Pancreas (tissue), 10 donors: ENCODE measurements around the gene SLC24A3. TPM values are rescaled to one million over a fixed set of nuclear protein-coding genes. Genes with fewer than 3 reads are reported as not detected.
"Not testable (repeated sequence)": the region's sequence is repeated elsewhere in the genome, so short reads cannot be mapped to it uniquely, and the experiment has no call there.

ENCODE experiments used
- ATAC-seq, 4 donors: fragments of 200-7000 bp; cut with Tn5 transposase; one replicate each; pipeline versions ENCODE4 v1.8.0 to v1.9.1; 2020; ENCODE audit warnings: mild to moderate bottlenecking in 4 of 4, moderate library complexity in 4 of 4
- DNase-seq, 6 donors: peaks; one replicate each; pipeline ENCODE4 v3.0.0-alpha.2; 2020
- FAIRE-seq: peaks from 2 replicates; lab custom pipeline; 2012; peaks lifted over from hg19 to GRCh38; lab: Jason Lieb, UNC
- H3K27ac ChIP-seq, 4 donors: fragments of 200-600 bp; sonication (generic); 1 replicate in 3 of 4; 2 replicates in 1 of 4; pipeline versions ENCODE4 v1.5.0 to v1.8.0; 2020
- H3K27me3 ChIP-seq, 4 donors: fragments of 200-600 bp; one replicate each; pipeline ENCODE4 v1.8.0; 2021
- H3K36me3 ChIP-seq, 3 donors: fragments of 200-600 bp; sonication (generic) in 1 of 3; one replicate each; pipeline versions ENCODE4 v1.5.0 to v1.8.0; 2020 to 2021
- H3K4me1 ChIP-seq, 3 donors: fragments of 200-600 bp; one replicate each; pipeline ENCODE4 v1.8.0; 2021
- H3K4me3 ChIP-seq, 4 donors: fragments of 200-600 bp; sonication (generic) in 2 of 4; one replicate each; pipeline versions ENCODE4 v1.5.0 to v1.8.0; 2020 to 2021
- H3K9me3 ChIP-seq, 4 donors: fragments of 200-600 bp; one replicate each; pipeline ENCODE4 v1.8.0; 2021
- CTCF ChIP-seq, 4 donors: fragments of 200-600 bp; sonication (generic) in 3 of 4; IDR thresholded peaks; one replicate each; pipeline versions ENCODE4 v1.5.0 to v1.8.0; 2021; ENCODE audit warnings: antibody characterized with exemption in 4 of 4
- WGBS, 2 donors: extraction: QIAGEN DNeasy Blood & Tissue Kit; methylation state at CpG; one replicate each; pipeline ENCODE4 v1.1.7; 2013; 5-methylcytosine and 5-hydroxymethylcytosine counted together
- intact Hi-C, 3 donors: fragments of 100-400 bp; cut with DNase I; formaldehyde crosslinking; loops; one replicate each; pipeline versions ENCODE4 v1.11.1 to v1.14.2; 2022
- polyA plus RNA-seq, 2 donors: library from polyadenylated mRNA; stranded (reverse); fragments of 200-250 nt; gene quantifications; one replicate each; pipeline ENCODE4 v1.2.3, GENCODE V29; 2013
- total RNA-seq, 6 donors: library from RNA; stranded (reverse); fragmentation: NEBNext Ultra II Directional in 4 of 6; extraction: Animal tissue kit (Norgen Biotek cat#: 25700) in 4 of 6; gene quantifications; one replicate each; pipeline versions ENCODE4 v1.2.1 to v1.2.4, GENCODE V29; 2021 to 2023
- donor health status: healthy with polysubstance abuse.
- donor health status: DM: no; HTN: no; CAD: no; lungs with moderate emphysema.
- donor health status: DM: no; HTN: no; CAD: no.
- donor health status: control.
- donor health status: control.
- donor health status: Bipolar disorder and iron deficiency.
- donor health status: DM: yes; HTN: yes; CAD: no.
- donor health status: DM: no; HTN: no; CAD: no.
- donor health status: DM: no; HTN: no; CAD: no.
- donor health status: DM: yes; HTN: yes; CAD: no.

Gene SLC24A3
- total and polyA plus RNA-seq, 8 donors: 0.28 to 0.87 (median 0.49) TPM

GRCh38 chr20:19747903-19748302 is 535.5 kb downstream of the SLC24A3 start:
- Histone ChIP-seq H3K4me3 (no peak overlapping the region), H3K4me1 (no peaks in the 10 kb centered on the region), H3K36me3 (no peaks in the 10 kb centered on the region), H3K27ac (no peak overlapping the region), H3K9me3 (no peaks in the 10 kb centered on the region), H3K27me3 (no peaks in the 10 kb centered on the region)
- DNase-seq: no peak
- intact Hi-C loops: loop anchor here in 1 of 3 donors (10.0 kb wide), 1 partner anchor 53 kb away; no protein-coding TSS in a partner anchor
- no peak for ATAC-seq
- WGBS, 2 donors: 81 to 91% methylated on average over 4 of the region's 4 CpGs
- no peak for TF ChIP-seq CTCF (IDR thresholded peaks at IDR 0.05)
- FAIRE-seq: no peak

- intact Hi-C loops: loop anchor here in 1 of 3 donors (10.0 kb wide), 1 partner anchor 54 kb away; no protein-coding TSS in a partner anchor
- Histone ChIP-seq H3K27ac (no peak overlapping the region), H3K4me1 (no peaks in the 10 kb centered on the region), H3K27me3 (no peaks in the 10 kb centered on the region), H3K9me3 (no peaks in the 10 kb centered on the region), H3K4me3 (no peak overlapping the region), H3K36me3 (no peaks in the 10 kb centered on the region)
- TF ChIP-seq CTCF (IDR thresholded peaks at IDR 0.05): no peak
- 81 to 92% methylated on average over 2 of the region's 2 CpGs for WGBS, 2 donors
- FAIRE-seq: peak; percentile 32
- no peak for DNase-seq
- no peak for ATAC-seq
Measured at GRCh38 chr20:19748681-19749080, 536.2 kb downstream of the SLC24A3 start.

GRCh38 chr20:19749618-19750071 is 537.2 kb downstream of the SLC24A3 start:
- Histone ChIP-seq H3K27ac (no peak overlapping the region), H3K9me3 (no peaks in the 10 kb centered on the region), H3K27me3 (no peaks in the 10 kb centered on the region), H3K4me3 (no peak overlapping the region), H3K4me1 (no peaks in the 10 kb centered on the region), H3K36me3 (no peaks in the 10 kb centered on the region)
- DNase-seq: no peak
- FAIRE-seq: no peak
- WGBS, 2 donors: 52 to 85% methylated on average over 3 of the region's 3 CpGs
- no peak for TF ChIP-seq CTCF (IDR thresholded peaks at IDR 0.05)
- intact Hi-C loops: loop anchor here in 1 of 3 donors (10.0 kb wide), 1 partner anchor 55 kb away; no protein-coding TSS in a partner anchor
- ATAC-seq: no peak

- intact Hi-C loops: no loop called here
- Histone ChIP-seq H3K27ac (peak overlapping the region in 1 of 4 donors; percentile 53), H3K36me3 (no peaks in the 10 kb centered on the region), H3K4me3 (no peak overlapping the region), H3K4me1 (no peaks in the 10 kb centered on the region), H3K9me3 (no peaks in the 10 kb centered on the region), H3K27me3 (no peaks in the 10 kb centered on the region)
- no peak for DNase-seq
- 79 to 87% methylated on average over 4 of the region's 4 CpGs for WGBS, 2 donors
- no peak for FAIRE-seq
- no peak for ATAC-seq
- TF ChIP-seq CTCF (IDR thresholded peaks at IDR 0.05): no peak
Measured at GRCh38 chr20:19750101-19750606, 537.7 kb downstream of the SLC24A3 start.

GRCh38 chr20:19750907-19751636 is 538.6 kb downstream of the SLC24A3 start:
- H3K36me3 ChIP-seq: no peaks in the 10 kb centered on the region
- intact Hi-C loops: no loop called here
- H3K4me3 ChIP-seq: no peak overlapping the region
- no peaks in the 10 kb centered on the region for H3K9me3 ChIP-seq
- H3K27ac ChIP-seq: peak overlapping the region in 3 of 4 donors; percentile 26 to 53 (median 48)
- ATAC-seq (peak; percentile 70 to 92 (median 86)), FAIRE-seq (no peak), DNase-seq (no peak)
- no peaks in the 10 kb centered on the region for H3K27me3 ChIP-seq
- H3K4me1 ChIP-seq: no peaks in the 10 kb centered on the region
- 31 to 33% methylated on average over 5 of the region's 5 CpGs for WGBS, 2 donors
- TF ChIP-seq CTCF (IDR thresholded peaks at IDR 0.05): no peak

- intact Hi-C loops, FAIRE-seq, H3K36me3 ChIP-seq, H3K4me3 ChIP-seq, ATAC-seq, DNase-seq, H3K4me1 ChIP-seq, H3K9me3 ChIP-seq, H3K27ac ChIP-seq, H3K27me3 ChIP-seq: not testable (repeated sequence)
- 81 to 93% methylated on average over 13 to 14 of the region's 14 CpGs for WGBS, 2 donors
Measured at GRCh38 chr20:19754201-19754600, 541.8 kb downstream of the SLC24A3 start.
